ENCODE data around the gene IPP.

The IPP gene

DNA sequence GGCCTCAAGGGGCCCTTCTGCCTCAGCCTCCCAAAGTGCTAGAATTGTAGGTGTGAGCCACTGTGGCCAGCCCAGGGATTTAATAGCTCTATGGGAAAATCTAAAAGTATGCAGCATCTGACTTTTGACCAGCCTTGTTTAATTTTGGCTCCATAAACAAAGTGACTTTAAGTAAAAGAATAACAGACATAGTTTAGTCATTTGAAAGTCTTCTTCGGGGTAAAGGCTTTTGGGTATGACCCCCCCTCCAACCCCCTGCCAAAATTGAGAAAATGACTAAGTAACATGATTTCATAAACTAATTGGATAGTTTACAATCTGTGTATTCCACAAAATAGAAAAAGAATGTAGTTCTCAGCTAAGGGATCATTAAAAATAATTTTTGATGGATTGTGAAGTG is 81.1 kb downstream of the IPP start:
- TF ChIP-seq, protein P1, sequence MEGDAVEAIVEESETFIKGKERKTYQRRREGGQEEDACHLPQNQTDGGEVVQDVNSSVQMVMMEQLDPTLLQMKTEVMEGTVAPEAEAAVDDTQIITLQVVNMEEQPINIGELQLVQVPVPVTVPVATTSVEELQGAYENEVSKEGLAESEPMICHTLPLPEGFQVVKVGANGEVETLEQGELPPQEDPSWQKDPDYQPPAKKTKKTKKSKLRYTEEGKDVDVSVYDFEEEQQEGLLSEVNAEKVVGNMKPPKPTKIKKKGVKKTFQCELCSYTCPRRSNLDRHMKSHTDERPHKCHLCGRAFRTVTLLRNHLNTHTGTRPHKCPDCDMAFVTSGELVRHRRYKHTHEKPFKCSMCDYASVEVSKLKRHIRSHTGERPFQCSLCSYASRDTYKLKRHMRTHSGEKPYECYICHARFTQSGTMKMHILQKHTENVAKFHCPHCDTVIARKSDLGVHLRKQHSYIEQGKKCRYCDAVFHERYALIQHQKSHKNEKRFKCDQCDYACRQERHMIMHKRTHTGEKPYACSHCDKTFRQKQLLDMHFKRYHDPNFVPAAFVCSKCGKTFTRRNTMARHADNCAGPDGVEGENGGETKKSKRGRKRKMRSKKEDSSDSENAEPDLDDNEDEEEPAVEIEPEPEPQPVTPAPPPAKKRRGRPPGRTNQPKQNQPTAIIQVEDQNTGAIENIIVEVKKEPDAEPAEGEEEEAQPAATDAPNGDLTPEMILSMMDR (IDR thresholded peaks at IDR 0.05), result no peak
- H3K36me3 ChIP-seq, result peaks cover 1% of the 10 kb centered on the region
- no peaks in the 10 kb centered on the region for H3K4me1 ChIP-seq (ENCODE audit: control insufficient read depth in 1 of 2, insufficient read depth in 1 of 2, low read depth in 1 of 2, low read length in 1 of 2)
- no peak overlapping the region for H3K4me3 ChIP-seq (ENCODE audit: low read depth in 1 of 2, low read length in 1 of 2)
- no peaks in the 10 kb centered on the region for H3K27me3 ChIP-seq
- no peaks in the 10 kb centered on the region for H3K9me3 ChIP-seq
- H3K27ac ChIP-seq, result peak overlapping the region; percentile 19

DNA sequence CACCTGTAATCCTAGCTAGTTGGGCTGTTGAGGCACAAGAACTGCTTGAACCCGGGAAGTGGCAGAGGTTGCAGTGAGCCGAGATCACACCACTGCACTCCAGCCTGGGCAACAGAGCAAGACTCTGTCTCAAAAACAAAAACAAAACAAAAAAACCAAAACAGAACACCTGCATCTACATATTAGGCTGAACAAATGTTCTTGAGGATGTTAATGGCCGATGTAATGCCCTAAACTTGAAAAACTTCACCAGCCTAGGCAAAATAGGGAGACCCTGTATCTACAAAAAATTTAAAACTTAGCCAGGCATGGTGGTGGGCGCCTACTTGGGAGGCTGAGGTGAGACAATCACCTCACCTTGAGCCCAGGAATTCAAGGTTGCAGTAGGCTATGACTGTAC is 81.9 kb downstream of the IPP start:
- no peaks in the 10 kb centered on the region for H3K4me1 ChIP-seq (ENCODE audit: control insufficient read depth in 1 of 2, insufficient read depth in 1 of 2, low read depth in 1 of 2, low read length in 1 of 2)
- H3K9me3 ChIP-seq, result no peaks in the 10 kb centered on the region
- TF ChIP-seq, protein P1 (IDR thresholded peaks at IDR 0.05), result no peak
- H3K27ac ChIP-seq, result no peak overlapping the region
- H3K36me3 ChIP-seq, result no peaks in the 10 kb centered on the region
- H3K27me3 ChIP-seq, result no peaks in the 10 kb centered on the region
- H3K4me3 ChIP-seq (ENCODE audit: low read depth in 1 of 2, low read length in 1 of 2), result no peak overlapping the region

DNA sequence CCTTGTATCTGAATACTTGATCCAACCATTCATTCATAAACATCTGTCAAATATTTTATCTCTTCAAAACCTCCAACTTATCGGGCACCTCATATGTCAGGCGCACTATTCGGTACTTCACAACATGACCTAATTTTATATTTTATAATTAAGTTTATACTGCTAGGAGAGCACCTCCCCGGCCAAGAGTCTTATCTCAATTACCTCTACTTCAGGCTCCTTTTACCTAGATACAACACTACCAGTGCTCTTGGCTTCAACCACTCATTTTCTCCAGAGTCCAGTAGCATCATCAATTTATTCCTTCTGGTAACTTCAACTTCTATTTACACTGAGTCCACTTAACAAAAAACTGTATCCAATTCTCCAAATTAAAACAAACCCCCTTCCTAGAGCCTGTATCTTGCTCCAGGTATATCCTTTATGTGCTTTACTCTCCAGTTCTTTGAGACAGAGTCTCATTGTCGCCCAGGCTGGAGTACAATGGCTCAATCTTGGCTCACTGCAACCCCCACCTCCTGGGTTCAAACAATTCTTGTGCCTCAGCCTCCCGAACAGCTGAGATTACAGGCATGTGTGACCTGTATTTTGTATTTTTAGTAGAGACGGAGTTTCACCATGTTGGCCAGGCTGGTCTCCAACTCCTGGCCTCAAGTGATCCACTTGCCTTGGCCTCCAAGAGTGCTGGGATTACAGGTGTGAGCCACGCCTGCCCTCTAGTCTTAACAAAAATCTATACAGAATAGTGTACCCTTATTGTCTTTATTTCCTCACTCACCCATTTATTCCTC is 82.9 kb downstream of the IPP start:
- no peaks in the 10 kb centered on the region for H3K4me1 ChIP-seq (ENCODE audit: control insufficient read depth in 1 of 2, insufficient read depth in 1 of 2, low read depth in 1 of 2, low read length in 1 of 2)
- H3K27ac ChIP-seq, result no peak overlapping the region
- H3K36me3 ChIP-seq, result no peaks in the 10 kb centered on the region
- TF ChIP-seq, protein P1 (IDR thresholded peaks at IDR 0.05), result no peak
- no peak overlapping the region for H3K4me3 ChIP-seq (ENCODE audit: low read depth in 1 of 2, low read length in 1 of 2)
- H3K27me3 ChIP-seq, result no peaks in the 10 kb centered on the region
- no peaks in the 10 kb centered on the region for H3K9me3 ChIP-seq

DNA sequence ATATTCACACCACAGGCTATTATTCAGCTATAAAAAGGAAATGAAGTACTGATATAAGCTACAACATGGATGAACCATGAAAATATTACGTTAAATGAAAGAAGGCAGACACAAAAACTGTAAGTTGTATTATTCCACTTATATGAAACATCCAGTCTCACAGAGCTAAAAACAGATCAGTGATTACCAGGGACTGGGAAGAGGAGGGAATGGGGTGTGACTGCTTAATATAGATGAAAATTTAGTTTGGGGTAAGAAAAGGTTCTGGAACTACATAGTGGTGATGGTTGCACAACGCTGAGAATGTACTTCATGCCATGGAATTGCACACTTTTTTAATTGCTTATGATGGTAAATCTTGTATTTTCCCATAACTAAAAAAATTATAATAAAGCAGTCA is 83.6 kb downstream of the IPP start:
- Histone ChIP-seq H3K27me3 (no peaks in the 10 kb centered on the region), H3K36me3 (no peaks in the 10 kb centered on the region), H3K4me1 (ENCODE audit: control insufficient read depth in 1 of 2, insufficient read depth in 1 of 2, low read depth in 1 of 2, low read length in 1 of 2) (no peaks in the 10 kb centered on the region), H3K9me3 (no peaks in the 10 kb centered on the region), H3K4me3 (ENCODE audit: low read depth in 1 of 2, low read length in 1 of 2) (no peak overlapping the region), H3K27ac (no peak overlapping the region)
- TF ChIP-seq, protein P1 (IDR thresholded peaks at IDR 0.05), result no peak

DNA sequence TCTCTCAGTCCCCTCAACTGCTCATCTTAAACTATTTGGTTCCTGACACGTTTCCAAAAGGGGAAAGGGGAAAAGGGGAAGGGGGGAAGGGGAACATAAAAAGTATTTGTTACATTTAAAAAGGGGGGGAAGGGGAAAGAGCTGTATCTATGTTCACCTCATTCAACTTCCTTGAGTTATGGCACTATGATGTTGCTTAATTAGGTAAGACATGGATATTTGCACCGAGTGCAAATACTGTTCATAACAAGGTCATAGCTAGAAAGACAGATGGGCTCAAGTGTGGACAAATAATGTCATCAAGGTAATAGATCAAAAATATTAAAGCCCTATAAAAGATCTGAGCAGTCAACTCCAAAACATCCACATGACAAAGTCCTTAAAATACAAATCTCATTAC is 90.1 kb downstream of the IPP start:
- no peak overlapping the region for H3K27ac ChIP-seq
- H3K27me3 ChIP-seq, result no peaks in the 10 kb centered on the region
- TF ChIP-seq, protein P1 (IDR thresholded peaks at IDR 0.05), result no peak
- H3K36me3 ChIP-seq, result peaks cover 54% of the 10 kb centered on the region
- H3K4me1 ChIP-seq (ENCODE audit: control insufficient read depth in 1 of 2, insufficient read depth in 1 of 2, low read depth in 1 of 2, low read length in 1 of 2), result no peaks in the 10 kb centered on the region
- no peaks in the 10 kb centered on the region for H3K9me3 ChIP-seq
- H3K4me3 ChIP-seq (ENCODE audit: low read depth in 1 of 2, low read length in 1 of 2), result no peak overlapping the region
